ENCODE results near the gene LCN12.

The LCN12 gene

DNA sequence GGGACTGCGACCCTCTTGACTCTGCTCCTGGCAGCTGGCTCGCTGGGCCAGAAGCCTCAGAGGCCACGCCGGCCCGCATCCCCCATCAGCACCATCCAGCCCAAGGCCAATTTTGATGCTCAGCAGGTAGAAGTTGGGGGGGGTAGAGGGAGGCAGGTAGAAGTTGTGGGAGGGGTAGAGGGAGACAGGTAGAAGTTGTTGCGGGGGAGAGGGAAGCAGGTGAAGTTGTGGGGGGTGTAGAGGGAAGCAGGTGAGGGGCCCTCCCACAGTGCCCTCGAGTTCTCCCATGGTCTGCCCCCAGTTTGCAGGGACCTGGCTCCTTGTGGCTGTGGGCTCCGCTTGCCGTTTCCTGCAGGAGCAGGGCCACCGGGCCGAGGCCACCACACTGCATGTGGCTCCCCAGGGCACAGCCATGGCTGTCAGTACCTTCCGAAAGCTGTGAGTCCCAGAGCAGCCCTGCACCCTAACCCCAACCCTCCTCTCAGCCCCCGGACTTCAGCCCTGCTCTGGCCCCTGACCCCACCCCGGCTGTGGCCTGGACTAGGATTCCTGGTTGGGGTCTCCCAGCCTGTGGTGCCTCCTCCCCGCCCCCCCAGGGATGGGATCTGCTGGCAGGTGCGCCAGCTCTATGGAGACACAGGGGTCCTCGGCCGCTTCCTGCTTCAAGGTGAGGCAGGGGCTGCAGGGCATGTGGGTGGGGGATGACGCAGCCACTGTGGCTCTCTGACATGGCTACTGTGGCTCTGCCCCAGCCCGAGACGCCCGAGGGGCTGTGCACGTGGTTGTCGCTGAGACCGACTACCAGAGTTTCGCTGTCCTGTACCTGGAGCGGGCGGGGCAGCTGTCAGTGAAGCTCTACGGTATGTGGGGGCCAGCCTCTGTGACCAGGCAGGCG, 6.5 kb upstream of the LCN12 start:
- DNase-seq, result no peak

DNA sequence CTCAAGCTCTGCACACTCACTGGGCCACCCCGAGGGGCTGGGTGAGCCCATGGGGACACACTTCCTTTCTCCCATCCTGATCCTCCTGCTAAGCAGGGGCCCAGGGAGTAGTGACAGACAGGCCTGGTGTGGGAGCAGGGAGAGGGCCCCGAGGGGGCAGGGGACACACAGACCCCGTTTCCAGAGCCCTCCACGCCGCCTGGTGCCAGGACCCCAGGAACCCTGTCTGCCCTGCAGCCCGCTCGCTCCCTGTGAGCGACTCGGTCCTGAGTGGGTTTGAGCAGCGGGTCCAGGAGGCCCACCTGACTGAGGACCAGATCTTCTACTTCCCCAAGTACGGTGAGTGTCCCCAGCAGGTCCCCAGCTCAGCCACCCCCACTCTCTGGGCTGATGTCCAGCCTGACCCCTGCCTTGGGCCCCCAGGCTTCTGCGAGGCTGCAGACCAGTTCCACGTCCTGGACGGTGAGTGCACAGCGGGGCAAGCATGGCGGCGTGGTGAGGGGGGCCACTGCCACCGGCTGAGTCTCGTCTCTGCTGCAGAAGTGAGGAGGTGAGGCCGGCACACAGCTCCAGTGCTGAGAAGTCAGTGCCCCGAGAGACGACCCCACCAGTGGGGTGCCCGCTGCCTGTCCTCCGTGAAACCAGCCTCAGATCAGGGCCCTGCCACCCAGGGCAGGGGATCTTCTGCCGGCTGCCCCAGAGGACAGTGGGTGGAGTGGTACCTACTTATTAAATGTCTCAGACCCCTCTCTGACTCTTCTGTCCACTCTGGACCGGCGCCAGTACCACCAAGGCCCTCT, 5.6 kb upstream of the LCN12 start:
- no peak for DNase-seq

DNA sequence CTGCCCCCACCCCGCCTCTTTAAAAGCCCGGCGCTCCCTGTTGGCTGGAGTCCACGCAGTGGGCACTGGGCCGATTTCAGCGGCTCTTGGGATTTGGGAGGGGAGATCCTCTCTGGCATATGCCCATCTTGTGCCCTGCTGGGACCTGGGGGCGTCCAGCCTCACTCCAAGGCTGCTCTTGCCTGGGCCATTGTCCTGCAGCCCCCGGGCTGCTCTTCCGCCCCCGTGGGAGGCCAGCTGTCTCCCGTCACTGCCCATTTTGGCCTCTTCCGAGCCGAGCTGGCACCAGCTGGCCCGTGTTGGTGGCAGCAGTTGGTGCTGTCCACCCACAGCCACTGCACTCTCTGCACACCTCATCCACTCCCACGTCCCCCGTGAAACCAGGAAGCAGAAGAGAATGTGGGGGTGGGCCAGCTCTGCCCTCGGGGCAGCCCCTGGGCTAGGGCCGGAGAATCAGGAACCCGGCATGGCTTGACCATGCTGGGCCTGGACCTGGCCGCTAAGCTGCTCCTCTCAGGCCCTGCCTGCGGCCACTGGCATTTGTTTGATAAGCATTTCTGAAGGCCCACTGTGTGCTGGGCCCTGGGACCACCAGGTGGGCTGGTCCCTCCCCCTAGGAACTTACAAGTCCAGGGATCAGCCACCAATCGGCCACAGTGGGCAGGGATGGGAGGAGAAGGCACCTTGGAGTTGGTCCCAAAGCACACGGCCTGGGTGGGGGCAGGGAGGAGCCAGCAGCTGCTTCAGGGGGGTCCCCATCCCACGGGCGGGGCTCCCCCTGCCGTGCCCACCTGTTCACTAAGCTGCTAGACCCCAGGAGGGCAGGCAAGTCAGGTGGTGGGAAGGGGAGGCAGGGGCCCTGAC, 4.8 kb upstream of the LCN12 start:
- no peak for DNase-seq

DNA sequence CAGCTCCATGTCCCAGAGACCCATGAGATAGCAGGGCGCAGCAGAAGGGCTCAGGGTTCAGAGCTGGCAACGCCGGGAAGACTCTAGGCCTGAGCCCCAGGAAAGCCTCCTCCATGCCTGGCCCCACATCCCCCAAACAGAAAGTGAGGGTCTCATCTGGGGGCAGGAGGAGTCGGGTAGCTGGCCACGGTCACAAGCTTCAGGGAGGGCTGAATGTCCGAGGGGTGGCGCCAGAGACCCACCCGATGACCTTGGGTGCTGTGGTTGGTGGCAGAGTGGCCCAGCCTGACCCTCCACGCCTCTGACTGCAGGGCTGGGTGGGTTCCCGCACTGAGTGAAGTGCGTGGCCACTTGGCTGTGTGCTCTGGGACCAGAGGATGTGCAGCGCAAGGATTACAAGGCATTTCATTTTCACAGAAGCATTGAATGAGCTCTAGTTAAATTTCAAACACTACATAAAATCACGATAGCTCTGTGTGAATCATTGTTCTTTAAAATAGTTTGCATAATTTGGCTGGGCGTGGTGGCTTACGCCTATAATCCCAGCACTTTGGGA, 4.0 kb upstream of the LCN12 start:
- DNase-seq, result no peak

DNA sequence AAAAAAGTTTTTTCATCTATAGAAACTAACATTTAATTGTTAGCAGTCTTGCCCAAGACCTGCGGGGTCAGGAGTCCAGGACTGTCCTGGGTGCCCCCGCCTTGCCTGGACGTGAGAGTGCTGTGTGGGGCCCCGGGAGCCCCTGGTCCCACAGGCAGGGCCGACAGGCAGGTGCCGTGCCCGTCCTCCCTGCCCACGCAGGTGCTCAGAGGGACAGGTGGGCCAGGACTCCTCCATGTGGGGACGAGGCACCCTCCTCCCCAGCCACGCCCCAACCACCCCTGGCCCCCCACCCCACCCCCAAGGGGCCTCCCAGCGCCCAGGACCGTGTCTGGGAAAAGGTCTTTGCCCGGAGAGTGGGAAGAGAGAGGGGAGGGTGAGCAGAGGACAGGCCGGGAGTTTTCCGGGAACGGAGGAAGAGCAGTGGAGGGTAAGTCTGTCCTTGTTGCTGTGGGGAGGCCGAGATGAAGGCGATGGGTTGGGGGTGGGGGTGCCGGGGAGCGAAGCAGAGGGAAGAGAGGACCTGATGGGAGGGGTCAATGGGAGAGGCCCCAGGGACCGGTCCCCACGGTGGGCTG, 2.7 kb upstream of the LCN12 start:
- no peak for DNase-seq

DNA sequence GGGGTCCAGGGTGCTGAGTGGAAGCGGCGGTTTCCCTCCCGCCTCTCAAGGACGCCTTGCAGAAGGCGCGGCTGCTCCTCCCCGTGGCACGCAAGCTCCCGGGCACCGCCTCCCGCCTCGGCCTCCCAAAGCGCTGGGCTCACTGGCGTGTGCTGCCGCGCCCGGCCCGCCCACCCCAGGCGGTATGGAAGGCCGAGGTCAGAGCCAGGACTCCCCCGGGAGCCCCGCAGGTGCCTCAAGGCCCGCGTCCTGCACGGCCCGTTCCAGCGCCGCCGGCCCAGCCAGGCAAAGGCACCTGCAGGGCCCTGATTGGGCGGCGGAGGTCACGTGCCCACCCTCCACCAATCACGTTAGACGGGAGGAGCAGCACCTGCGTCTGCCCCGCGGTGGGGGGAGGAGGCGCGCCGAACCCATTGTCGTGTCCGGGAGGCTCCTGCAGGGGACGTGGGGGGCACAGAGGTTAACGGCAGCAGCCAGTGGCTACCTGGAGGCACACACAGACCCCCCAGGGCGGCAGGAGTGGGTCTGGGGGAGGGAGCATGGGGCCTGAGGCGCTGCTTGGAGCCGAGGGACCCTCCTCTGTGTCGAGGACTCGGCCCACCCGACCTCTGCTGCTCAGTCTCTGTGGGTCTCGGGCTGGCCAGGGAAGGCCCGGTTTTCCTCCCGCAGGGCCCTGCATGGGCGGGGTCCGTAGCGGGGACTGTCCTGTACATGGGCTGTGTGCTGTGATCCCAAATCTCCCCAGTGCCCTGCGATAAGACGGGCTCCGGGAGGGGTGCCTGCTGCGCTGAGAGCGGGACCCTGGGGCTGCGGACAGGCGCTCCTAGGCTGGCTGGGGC, 2.0 kb upstream of the LCN12 start:
- peak; percentile 90 for DNase-seq

DNA sequence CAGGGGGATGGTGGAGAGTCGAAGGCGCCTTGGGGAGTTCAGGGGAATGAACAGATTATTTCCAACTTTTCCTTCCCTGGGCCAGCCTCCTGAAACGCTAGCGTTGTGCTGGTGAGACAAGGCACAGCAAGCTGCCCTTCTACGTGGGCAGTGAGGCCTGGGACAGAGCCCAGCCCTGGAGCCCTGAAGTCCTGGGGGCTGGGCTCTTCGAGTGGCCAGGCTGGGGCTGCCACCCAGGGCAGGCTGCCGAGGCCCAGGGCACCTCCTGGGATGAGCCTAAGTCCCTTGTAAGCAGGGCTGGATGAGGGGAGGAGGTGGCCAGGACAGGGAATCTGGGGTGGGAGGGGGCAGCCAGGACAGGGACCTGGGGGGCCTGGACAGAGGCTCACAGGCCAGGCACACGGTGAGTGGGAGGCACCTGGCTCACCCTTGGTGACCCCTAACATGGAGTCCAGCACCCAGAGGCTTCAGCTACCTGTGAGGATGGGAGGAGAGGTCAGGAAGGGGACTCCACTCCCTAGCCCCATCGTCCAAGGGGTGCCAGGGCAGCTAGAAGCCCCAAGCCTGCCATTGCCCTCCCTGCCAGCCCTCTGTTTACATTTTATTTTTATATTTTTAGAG, 1.3 kb upstream of the LCN12 start:
- DNase-seq, result no peak

DNA sequence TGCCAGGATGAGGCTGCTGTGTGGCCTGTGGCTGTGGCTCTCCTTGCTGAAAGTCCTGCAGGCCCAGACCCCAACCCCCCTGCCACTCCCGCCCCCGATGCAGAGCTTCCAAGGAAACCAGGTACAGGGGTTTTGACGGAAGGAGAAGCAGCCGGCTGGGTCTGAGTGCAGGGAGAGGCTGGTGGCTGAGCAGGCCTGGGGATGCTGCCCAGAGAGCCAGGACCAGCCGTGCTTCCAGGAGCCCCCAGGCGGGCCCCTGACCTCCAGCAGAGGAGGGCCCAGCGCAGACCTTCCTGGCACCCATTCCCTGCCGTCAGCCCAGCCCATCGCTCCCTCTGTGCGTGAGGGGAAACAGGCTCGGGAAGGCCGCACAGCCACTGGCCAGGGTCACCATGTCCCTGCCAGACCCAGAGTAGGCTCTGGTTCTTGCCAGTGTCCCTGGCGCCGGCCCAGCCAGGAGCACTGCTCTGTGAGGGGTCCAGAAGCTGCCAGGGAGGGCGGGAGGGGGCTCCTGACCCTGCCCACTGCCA, 313 bp downstream of the LCN12 start:
- DNase-seq, result no peak

DNA sequence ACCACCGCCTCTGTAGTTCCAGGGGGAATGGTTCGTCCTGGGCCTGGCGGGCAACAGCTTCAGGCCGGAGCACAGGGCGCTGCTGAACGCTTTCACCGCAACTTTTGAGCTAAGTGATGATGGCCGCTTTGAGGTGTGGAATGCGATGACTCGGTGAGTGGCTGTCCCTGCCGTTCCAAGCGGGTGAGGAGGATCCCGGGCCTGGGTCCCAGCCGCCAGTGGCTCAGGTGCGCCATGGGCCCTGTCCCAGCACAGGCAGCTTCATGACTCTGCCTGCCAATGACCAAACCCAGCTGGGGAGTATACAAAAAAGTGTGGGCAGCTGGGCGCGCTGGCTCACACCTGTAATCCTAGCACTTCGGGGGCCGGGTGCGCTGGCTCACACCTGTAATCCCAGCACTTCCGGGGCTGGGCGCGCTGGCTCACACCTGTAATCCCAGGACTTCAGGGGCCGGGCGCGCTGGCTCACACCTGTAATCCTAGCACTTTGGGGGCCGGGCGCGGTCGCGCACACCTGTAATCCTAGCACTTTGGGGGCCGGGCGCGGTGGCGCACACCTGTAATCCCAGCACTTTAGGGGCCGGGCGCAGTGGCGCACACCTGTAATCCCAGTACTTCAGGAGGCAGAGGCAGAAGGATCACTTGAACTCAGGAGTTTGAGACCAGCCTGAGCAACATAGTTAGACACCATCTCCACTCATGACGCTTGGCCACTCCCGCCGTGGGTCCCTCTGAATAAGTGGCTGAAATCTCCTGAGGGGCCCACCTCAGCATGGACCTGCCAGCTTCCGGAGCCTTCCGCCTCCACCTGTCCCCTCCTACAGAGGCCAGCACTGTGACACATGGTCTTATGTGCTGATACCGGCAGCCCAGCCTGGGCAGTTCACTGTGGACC, 1.1 kb downstream of the LCN12 start:
- DNase-seq, result no peak

DNA sequence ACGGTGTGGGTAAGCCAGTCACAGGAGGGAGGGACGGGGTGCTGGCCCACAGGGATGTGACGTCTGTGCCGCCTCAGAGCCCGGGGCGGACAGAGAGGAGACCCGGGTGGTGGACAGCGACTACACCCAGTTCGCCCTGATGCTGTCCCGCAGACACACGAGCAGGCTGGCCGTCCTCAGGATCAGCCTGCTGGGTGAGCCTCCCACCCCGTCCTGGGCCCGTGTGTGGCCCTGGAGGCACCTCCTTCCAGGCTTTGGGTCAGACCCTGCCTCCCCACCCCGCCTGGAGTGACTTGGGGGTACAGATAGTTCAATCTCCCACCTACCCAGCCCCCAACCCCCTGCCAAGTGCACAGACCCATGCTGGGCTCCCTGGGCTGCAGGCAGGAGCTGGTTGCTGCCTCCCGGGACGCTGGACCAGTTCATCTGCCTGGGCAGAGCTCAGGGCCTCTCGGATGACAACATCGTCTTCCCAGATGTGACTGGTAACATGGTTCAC, 1.7 kb downstream of the LCN12 start:
- DNase-seq, result no peak

DNA sequence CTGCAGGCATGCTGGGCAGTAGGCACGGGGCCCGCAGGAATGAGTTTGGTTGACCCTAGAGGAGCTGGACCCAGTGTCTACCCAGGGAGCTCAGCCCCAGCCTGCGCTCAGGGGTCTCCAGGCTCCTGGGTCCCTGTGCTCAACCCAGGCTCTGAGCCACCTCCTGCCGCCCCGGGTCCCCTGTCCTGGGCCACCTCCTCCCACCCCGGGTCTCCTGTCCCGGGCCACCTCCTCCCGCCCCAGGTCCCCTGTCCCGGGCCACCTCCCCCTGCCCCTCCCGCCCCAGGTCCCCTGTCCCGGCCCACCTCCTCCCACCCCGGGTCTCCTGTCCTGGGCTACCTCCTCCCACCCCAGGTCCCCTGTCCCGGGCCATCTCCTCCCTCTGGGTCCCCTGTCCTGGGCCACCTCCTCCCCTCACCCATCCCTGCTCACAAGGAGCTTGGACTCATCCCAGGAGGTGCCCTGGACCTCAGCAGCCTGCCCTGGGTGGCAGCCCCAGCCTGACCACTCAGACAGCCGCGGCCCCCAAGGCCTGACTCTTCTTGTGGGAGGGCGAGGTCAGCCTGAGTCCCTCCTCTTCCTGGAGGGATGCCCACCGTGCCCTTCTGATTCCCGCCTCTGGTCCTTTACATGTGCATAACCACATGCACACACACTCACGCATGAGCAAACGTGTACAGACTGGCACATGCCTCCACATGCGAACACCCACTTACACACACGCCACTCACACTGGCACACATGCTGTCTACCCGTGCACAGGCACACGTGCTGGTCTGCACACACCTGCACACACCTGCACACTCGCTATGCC, 2.4 kb downstream of the LCN12 start:
- DNase-seq, result no peak

DNA sequence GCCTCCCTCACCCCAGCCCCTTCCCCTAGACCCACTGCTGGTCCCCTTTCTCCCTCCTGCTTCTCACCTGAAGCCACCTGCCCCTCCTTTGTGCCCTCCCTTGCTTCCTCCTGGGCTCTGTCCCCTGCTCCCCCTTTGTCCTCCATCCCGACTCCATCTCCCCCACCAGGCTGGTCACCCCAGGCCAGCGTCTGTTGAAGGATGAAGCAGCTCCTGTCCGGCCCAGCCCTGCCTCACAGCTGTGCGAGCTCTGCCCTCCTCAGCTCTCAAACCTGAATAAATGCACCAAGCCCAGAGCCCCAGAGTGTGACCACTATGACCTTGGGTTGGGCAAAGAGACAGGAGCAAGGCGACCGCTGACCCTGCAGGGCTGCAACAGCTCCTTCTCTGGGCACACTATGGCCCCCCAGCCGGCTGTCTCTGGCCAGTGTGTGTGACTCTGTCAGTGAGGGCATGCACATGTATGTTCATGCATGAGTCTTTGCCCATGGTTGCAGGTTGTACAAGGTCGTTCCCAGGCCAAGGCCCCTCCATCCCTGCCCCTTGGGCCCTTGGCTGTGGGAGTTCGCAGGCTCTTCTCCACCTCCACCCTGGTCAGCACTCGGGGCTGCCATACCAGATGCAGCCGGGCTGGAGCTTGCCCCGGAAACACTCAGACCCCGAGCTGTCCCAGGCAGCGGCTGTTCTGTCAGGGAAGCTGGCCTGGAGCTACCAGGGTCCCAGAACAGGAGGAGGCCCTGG, 3.3 kb downstream of the LCN12 start:
- DNase-seq, result no peak

DNA sequence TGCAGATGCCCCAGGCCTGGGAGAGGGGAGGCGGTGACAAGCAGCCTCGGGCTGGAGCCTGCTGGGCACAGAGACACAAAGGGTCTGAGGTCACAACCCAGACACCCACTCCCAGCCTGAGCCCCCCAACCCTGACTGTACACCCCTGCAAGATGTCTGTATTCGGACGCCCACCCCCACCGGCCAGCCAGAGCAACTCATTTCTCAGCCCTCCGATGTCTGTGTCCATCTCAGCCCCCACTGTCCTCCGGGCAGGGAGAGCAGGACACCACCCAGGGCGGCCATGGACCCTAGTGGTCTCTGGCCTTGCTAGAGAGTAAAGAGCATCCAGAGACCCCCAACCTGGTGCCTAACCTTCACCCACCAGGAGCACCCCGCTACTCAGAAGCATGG, 3.9 kb downstream of the LCN12 start:
- no peak for DNase-seq

DNA sequence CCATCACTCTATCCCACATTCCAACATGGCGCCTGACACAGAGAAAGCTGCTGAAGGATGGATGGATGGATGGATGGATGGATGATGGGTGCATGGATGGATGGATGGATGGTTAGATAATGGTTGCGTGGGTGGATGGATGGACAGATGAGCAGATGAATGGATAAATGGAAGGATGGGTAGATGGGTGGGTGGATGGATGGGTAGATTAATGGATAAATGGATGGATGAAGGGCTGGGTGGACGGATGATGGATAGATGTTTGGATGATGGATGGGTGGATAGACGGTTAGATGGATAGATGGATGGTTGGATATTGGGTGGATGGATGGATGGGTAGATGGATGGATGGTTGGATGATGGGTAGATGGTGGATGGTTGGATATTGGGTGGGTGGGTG, 4.5 kb downstream of the LCN12 start:
- DNase-seq, result no peak

DNA sequence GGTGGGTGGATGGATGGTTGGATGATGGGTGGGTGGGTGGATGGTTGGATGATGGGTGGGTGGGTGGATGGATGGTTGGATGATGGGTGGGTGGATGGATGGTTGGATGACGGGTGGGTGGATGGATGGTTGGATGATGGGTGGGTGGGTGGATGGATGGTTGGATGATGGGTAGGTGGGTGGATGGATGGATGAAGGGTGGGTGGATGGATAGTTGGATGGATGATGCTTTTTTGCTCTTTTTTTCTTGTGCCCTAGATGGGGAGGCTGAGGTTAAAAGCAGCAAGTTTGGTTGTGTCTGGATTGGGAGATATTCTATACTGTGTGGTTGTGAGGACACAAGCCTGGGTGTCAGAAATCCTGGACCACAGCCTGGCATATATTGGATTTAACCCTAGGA, 5.4 kb downstream of the LCN12 start:
- DNase-seq, result no peak

DNA sequence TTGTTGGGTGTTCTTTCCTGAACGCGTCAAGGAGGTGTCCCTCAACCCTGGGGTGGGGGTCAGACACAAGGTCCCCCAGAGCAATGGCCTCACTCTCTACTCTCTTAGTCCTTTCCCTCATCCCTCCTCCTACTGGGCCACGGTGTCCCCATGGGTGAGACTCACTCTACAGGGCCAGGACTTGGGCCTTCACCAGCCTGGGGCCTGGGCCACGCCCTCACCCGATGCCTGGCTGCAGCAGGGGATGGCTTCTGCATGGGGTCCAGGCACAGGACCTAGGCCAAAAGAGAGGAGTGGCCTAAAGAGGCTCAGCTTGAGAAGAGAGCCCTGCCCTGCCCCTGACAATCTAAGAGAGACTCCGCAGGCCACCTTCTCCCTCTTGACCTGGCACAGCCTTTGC, 5.8 kb downstream of the LCN12 start:
- DNase-seq, result no peak

DNA sequence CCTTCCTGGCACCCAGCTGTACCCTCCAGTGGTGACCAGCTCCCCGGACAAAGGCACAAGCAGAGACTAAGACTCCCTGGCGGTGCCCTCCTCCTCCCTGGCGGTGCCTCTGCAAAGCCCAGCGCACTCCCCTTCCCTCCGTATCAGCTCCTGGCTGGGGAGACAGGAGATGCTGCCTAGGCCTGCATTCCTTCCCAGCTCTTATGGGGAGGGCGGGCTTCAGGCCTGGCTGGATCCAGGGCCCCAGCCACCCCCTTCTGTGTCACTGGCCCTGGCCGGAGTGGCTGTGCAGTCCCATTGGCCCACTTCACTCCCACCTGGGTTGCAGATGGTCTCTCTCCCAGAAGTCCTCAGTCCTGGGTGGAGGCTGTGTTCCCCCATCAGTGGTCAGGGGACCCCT, 6.4 kb downstream of the LCN12 start:
- no peak for DNase-seq

All from NCI-H1092 (cell line).